Choroid plexus epithelial cell (primary cell): ENCODE results near the gene CMSS1.

Source experiments
- DNase-seq: peaks from one replicate; pipeline ENCODE4 v3.0.0-alpha.2; 2010; ENCODE audit warnings: low read depth
- H3K4me3 ChIP-seq: 2 replicates; pipeline ENCODE4 v1.5.1; 2011; ENCODE audit warnings: low read depth, mild to moderate bottlenecking, control low read depth, low read length, moderate library complexity
- TF ChIP-seq, protein P1 (sequence below): conservative IDR thresholded peaks from 2 replicates; pipeline ENCODE4 v1.5.1; 2011; ENCODE audit warnings: low read depth, mild to moderate bottlenecking, control low read depth, inconsistent platforms, low read length, moderate library complexity

Gene CMSS1

DNA sequence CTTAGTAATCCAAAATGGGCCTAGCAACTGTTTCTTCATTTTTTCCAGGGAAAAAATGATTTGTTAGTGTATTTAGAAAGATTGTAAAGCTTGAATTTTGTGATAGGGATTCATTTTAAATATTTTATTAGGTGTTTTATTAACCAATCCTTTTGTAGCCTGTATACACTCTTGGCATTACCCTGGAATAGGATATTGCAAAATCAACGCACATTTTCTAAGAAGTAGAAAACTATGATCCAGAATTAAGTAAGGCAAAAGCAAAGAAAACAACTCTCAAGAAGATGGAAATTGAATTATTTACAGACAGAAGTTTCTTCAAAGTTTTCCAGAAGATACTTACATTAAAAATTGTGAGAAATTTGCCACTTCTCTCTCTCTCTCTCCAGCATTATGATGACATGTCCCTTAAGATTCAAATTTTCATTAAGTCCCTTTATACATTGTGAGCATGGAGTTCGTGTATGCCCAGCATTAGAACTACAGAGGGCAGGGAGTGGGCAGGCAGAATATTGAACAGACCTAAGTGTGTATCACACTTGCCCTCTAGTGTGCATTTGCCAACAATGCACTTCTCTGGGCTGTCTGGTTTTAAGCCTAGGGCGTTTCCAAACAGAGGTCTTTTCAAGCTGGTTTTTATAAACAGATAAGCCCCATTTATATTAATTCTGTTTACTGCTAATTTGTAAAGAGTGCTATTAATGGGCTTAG lies 28.5 kb upstream of the CMSS1 start:
- peak; percentile 88 for DNase-seq
- H3K4me3 ChIP-seq = no peak overlapping the region
- TF ChIP-seq, protein P1, sequence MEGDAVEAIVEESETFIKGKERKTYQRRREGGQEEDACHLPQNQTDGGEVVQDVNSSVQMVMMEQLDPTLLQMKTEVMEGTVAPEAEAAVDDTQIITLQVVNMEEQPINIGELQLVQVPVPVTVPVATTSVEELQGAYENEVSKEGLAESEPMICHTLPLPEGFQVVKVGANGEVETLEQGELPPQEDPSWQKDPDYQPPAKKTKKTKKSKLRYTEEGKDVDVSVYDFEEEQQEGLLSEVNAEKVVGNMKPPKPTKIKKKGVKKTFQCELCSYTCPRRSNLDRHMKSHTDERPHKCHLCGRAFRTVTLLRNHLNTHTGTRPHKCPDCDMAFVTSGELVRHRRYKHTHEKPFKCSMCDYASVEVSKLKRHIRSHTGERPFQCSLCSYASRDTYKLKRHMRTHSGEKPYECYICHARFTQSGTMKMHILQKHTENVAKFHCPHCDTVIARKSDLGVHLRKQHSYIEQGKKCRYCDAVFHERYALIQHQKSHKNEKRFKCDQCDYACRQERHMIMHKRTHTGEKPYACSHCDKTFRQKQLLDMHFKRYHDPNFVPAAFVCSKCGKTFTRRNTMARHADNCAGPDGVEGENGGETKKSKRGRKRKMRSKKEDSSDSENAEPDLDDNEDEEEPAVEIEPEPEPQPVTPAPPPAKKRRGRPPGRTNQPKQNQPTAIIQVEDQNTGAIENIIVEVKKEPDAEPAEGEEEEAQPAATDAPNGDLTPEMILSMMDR = peak; percentile 88

DNA sequence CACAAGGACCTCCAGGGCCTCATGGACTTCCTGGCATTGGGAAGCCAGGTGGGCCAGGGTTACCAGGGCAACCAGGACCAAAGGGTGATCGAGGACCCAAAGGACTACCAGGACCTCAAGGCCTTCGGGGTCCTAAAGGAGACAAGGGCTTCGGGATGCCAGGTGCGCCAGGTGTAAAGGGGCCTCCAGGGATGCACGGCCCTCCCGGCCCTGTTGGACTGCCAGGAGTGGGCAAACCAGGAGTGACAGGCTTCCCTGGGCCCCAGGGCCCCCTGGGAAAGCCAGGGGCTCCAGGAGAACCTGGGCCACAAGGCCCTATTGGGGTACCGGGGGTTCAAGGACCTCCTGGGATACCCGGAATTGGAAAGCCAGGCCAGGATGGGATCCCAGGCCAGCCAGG lies 23.2 kb upstream of the CMSS1 start:
- TF ChIP-seq, protein P1 = no peak
- H3K4me3 ChIP-seq = no peak overlapping the region
- no peak for DNase-seq

DNA sequence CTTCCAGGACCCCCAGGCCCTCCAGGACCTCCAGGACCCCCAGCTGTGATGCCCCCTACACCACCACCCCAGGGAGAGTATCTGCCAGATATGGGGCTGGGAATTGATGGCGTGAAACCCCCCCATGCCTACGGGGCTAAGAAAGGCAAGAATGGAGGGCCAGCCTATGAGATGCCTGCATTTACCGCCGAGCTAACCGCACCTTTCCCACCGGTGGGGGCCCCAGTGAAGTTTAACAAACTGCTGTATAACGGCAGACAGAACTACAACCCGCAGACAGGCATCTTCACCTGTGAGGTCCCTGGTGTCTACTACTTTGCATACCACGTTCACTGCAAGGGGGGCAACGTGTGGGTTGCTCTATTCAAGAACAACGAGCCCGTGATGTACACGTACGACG lies 22.1 kb upstream of the CMSS1 start:
- TF ChIP-seq, protein P1 = no peak
- H3K4me3 ChIP-seq = no peak overlapping the region
- no peak for DNase-seq

DNA sequence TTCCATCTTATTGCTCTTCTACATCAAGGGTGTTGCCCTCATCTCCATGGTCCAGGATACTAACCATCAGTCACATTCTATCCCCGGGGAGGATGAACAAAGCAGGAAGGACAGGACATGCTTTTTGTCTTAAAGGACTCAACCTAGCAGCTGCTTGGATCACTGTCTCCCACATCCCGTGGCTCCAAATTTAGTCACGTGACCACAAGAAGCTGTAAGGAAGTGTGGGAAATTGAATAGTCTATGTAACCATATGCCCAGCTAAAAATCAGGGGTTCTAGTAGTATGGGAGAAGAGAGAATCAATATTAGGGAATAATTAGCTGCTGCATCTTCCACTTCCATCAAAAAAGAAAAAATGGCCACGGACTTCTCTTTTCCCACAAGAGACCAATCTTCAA lies 18.2 kb upstream of the CMSS1 start:
- no peak for DNase-seq
- H3K4me3 ChIP-seq = no peak overlapping the region
- TF ChIP-seq, protein P1 = no peak

DNA sequence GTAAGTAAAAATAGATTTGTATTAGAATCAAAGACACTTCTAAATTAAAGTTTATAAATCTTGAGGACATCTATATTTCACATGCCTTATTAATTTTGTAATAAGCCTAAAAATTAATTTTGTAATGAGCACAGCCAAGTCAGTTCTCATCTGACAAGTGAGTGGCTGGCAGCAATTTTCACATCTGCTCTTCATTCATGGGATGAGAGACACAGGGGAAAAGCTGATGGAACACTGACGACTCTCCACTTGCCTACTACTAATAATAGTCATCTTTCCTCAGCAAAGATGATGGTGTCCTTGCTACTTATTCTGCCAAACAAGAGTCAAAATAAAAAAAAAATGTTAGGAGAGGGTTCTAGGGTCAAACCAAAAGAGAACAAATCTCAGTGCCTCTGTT lies 14.4 kb upstream of the CMSS1 start:
- TF ChIP-seq, protein P1 = no peak
- no peak for DNase-seq
- no peak overlapping the region for H3K4me3 ChIP-seq

DNA sequence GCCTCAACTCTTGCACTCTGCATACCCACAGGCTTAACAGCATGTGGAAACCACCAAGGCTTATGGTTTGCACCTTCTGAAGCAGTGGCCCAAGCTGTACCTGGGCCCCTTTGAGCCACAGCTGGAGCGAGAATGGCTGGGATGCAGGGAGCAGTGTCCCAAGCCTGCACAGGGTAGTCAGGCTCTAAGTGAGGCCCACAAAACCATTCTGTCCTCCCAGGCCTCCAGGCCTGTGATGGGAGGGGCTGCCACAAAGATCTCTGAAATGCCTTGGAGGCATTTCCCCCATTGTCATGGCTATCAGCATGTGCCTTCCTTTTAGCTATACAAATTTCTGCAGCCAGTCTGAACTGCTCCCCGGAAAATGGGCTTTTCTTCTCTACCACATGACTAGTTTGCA lies 12.5 kb upstream of the CMSS1 start:
- TF ChIP-seq, protein P1 = no peak
- no peak for DNase-seq
- H3K4me3 ChIP-seq = no peak overlapping the region

DNA sequence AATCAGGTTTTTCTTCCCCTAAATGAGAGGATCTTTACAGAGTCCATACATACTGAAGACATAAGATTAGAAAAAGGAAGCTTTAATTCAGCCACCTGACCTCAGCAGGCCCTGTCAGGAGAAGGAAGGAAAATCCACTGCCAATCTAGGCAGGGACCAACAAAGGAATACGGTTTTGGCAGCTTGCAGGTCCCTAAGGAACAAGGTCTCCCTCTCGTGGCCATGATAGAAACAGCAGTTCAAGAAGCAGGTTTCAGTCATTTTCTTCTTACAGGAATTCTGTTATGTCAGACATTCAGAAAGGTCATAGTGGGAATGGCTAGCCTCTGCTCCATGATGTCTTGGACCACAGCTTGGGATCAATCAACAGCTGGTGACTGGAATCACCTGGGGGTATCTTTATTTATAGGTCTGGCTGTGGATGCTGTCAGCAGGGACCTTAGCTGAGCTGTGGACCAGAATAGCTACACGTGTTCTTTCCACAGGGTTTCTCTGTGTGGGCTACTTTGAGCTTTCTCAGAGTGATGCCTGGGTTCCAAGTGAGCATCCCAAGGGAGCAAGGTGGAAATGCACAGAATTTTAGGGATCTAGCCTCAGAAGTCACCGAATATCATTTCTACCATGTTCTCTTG lies 9.4 kb upstream of the CMSS1 start:
- no peak overlapping the region for H3K4me3 ChIP-seq
- DNase-seq = peak; percentile 93
- TF ChIP-seq, protein P1 = peak; percentile 90
